ENCODE results near the gene FAT4.

FAT4 gene

GRCh38 chr4:125314676-125315575, at the start of gene FAT4:
FAT4 (plus strand) TSS chr4:125314955; CDS start chr4:125316412, 1,457 bp downstream.
- peak; percentile 7 for DNase-seq

- DNase-seq = no peak
Observed at GRCh38 chr4:125265846-125266245, 48.9 kb upstream of the FAT4 start.

GRCh38 chr4:125266901-125267604, 47.7 kb upstream of the FAT4 start:
- DNase-seq = no peak

- DNase-seq = no peak
Observed at GRCh38 chr4:125267630-125268029, 47.1 kb upstream of the FAT4 start.

- no peak for DNase-seq
Observed at GRCh38 chr4:125268068-125268755, 46.5 kb upstream of the FAT4 start.

- no peak for DNase-seq
Observed at GRCh38 chr4:125276811-125277210, 37.9 kb upstream of the FAT4 start.

- DNase-seq = no peak
Observed at GRCh38 chr4:125277790-125278189, 37.0 kb upstream of the FAT4 start.

- no peak for DNase-seq
Observed at GRCh38 chr4:125280892-125281403, 33.8 kb upstream of the FAT4 start.

- DNase-seq = no peak
Observed at GRCh38 chr4:125283707-125284279, 31.0 kb upstream of the FAT4 start.

- no peak for DNase-seq
Observed at GRCh38 chr4:125297116-125297515, 17.6 kb upstream of the FAT4 start.

GRCh38 chr4:125303058-125303457, 11.7 kb upstream of the FAT4 start:
- DNase-seq = no peak

- no peak for DNase-seq
Observed at GRCh38 chr4:125303821-125304220, 10.9 kb upstream of the FAT4 start.

- DNase-seq = no peak
Observed at GRCh38 chr4:125306112-125306511, 8.6 kb upstream of the FAT4 start.

GRCh38 chr4:125306533-125306932, 8.2 kb upstream of the FAT4 start:
- no peak for DNase-seq

GRCh38 chr4:125311503-125311902, 3.3 kb upstream of the FAT4 start:
- no peak for DNase-seq

- no peak for DNase-seq
Observed at GRCh38 chr4:125313497-125313896, 1.3 kb upstream of the FAT4 start.

- no peak for DNase-seq
Observed at GRCh38 chr4:125313989-125314667, 627 bp upstream of the FAT4 start.

- DNase-seq = no peak
Observed at GRCh38 chr4:125315576-125316400, 1.0 kb downstream of the FAT4 start.

GRCh38 chr4:125316401-125316790, 1.6 kb downstream of the FAT4 start:
- no peak for DNase-seq

- no peak for DNase-seq
Observed at GRCh38 chr4:125316791-125317524, 2.2 kb downstream of the FAT4 start.

GRCh38 chr4:125317525-125317877, 2.7 kb downstream of the FAT4 start:
- no peak for DNase-seq
